ENCODE measurements around the gene EYA3. TPM values are rescaled to one million over a fixed set of nuclear protein-coding genes. Genes with fewer than 3 reads are reported as not detected.

Gene EYA3
- total and polyA plus RNA-seq, 2 of the 4 experiments (the other 2 are of a cell fraction), result 9.1 to 17.6 TPM

GRCh38 chr1:28104866-28105467, 16.6 kb upstream of the EYA3 start:
- H3K18ac ChIP-seq (ENCODE audit: low read depth, low read length), result no peak overlapping the region
- peak overlapping the region; percentile 33 for H3K4me2 ChIP-seq (ENCODE audit: low read depth, low read length)
- H4K91ac ChIP-seq (ENCODE audit: insufficient read depth, low read depth, low read length), result 0 out of 2 replicates have a peak overlapping the region, but pooled peaks have one; percentile 49
- WGBS, 2 experiments (ENCODE audit: extremely low coverage in 2 of 2, insufficient read length in 1 of 2), result 29% methylated on average over 3 of the region's 11 CpGs; no CpG with 5 or more reads in 1 of the 2 experiments
- H3K14ac ChIP-seq (replicated peaks; ENCODE audit: low read depth, low read length), result peak overlapping the region; percentile 38; the same call in 1 of the 2 replicates
- DNase-seq (peak; percentile 76), ATAC-seq (ENCODE audit: low read depth) (peak; percentile 100)
- POLR2A ChIA-PET (ENCODE audit: unreplicated experiment), result no interaction called here
- H2AFZ ChIP-seq (replicated peaks; ENCODE audit: low read length, poor library complexity), result peak overlapping the region; percentile 76
- no peak overlapping the region for H2BK120ac ChIP-seq (ENCODE audit: low read depth, low read length)
- H4K5ac ChIP-seq (ENCODE audit: low read depth, low read length), result peak overlapping the region; percentile 45
- no peaks in the 10 kb centered on the region for H3K36me3 ChIP-seq (ENCODE audit: control insufficient read depth, insufficient read depth, low read length)
- intact Hi-C loops (cut with micrococcal nuclease), result no loop called here
- no TSS peak for BruUV-seq (replicated peaks)
- H2BK20ac ChIP-seq (ENCODE audit: low read depth, low read length), result 0 out of 2 replicates have a peak overlapping the region, but pooled peaks have one; percentile 18
- H3K4ac ChIP-seq (ENCODE audit: low read depth, low read length), result peak overlapping the region; percentile 9; the same call in 1 of the 2 replicates
- no peak overlapping the region; the same call in 2 of the 3 replicates for H2BK15ac ChIP-seq (ENCODE audit: low read depth, low read length)
- no peak overlapping the region for H3K9ac ChIP-seq (ENCODE audit: low read depth, low read length)
- H2AK9ac ChIP-seq (replicated peaks; ENCODE audit: low read depth, low read length, poor library complexity), result no peak overlapping the region
- H4K8ac ChIP-seq (ENCODE audit: low read depth in 2 of 2, low read length in 2 of 2), result peak overlapping the region; percentile 76 to 86
- no peak overlapping the region for H2AK5ac ChIP-seq (ENCODE audit: low read depth, low read length)
- H3K23ac ChIP-seq (ENCODE audit: low read depth, low read length), result no peak overlapping the region
- no peaks in the 10 kb centered on the region for H4K20me1 ChIP-seq (ENCODE audit: insufficient read depth, low read length)
- no peaks in the 10 kb centered on the region for H3K9me3 ChIP-seq (ENCODE audit: control insufficient read depth, insufficient read depth, low read length)
- H3K79me1 ChIP-seq (ENCODE audit: low read depth in 1 of 2, low read length in 2 of 2), result no peaks in the 10 kb centered on the region
- no peak overlapping the region for H3K56ac ChIP-seq (ENCODE audit: extremely low read depth, insufficient read depth, low read length)
- dilution Hi-C loops (cut with HindIII; ENCODE audit: low sequenced_read_pairs, unreplicated experiment), result no loop called here
- no peak overlapping the region for H3K27ac ChIP-seq (ENCODE audit: insufficient read depth, low read length)
- peaks cover 3% of the 10 kb centered on the region for H3K4me1 ChIP-seq (ENCODE audit: control insufficient read depth, insufficient read depth, low read length)
- in situ Hi-C loops (cut with MboI; ENCODE audit: low sequenced_read_pairs), result no loop called here
- peaks cover 8% of the 10 kb centered on the region; the same call in 1 of the 2 replicates for H3K9me1 ChIP-seq (ENCODE audit: insufficient read depth, low read length)
- H3K27me3 ChIP-seq (ENCODE audit: control insufficient read depth, insufficient read depth, low read length), result no peaks in the 10 kb centered on the region
- TF ChIP-seq ELK1 (IDR thresholded peaks at IDR 0.05; ENCODE audit: borderline replicate concordance, low read depth, low read length), result no peak
- H2BK5ac ChIP-seq (ENCODE audit: low read depth, low read length, poor library complexity, severe bottlenecking), result no peak overlapping the region
- H3K4me3 ChIP-seq (ENCODE audit: insufficient read depth, low read depth, low read length), result no peak overlapping the region
- CTCF ChIA-PET, result interaction anchor here (0.7 to 1.7 kb wide), 2 partner anchors 13 to 17 kb away, joined by 3 to 9 read pairs; partner anchors contain the start of gene EYA3

All from IMR-90 (cell line).